ENCODE measurements around the gene NIPSNAP2.
"Not testable (repeated sequence)": the region's sequence is repeated elsewhere in the genome, so short reads cannot be mapped to it uniquely, and the experiment has no call there.

- not testable (repeated sequence) for TF ChIP-seq CTCF, POLR2A (IDR thresholded peaks at IDR 0.05)
Measured at GRCh38 chr7:56017015-56017414, 52.6 kb downstream of the NIPSNAP2 start.

Data from esophagus squamous epithelium (tissue), 4 donors.